GM23338 (cell line): ENCODE measurements around the gene EIF4A2. TPM values are rescaled to one million over a fixed set of nuclear protein-coding genes. Genes with fewer than 3 reads are reported as not detected.

ENCODE experiments used
- ATAC-seq: fragments of 200-7000 bp; cut with Tn5 transposase; 3 replicates; pipeline ENCODE4 v1.9.1; 2020
- DNase-seq: peaks from one replicate; pipeline ENCODE4 v3.0.0-alpha.2; 2015; ENCODE audit warnings: low spot score
- H2AFZ ChIP-seq: fragments of 200-600 bp; sonication (generic); 2 replicates; pipeline ENCODE4 v1.8.0; 2016; ENCODE audit warnings: antibody characterized with exemption, mild to moderate bottlenecking, moderate library complexity
- H3F3A ChIP-seq: fragments of 200-600 bp; sonication (generic); replicated peaks from 2 replicates; pipeline ENCODE4 v1.8.0; 2017; ENCODE audit warnings: antibody characterized with exemption, mixed run types, low read depth
- H3K27ac ChIP-seq: fragments of 200-600 bp; sonication (generic); 2 replicates; pipeline ENCODE4 v1.6.1; 2016; ENCODE audit warnings: low read depth
- H3K27me3 ChIP-seq: fragments of 200-600 bp; sonication (generic); 2 replicates; pipeline ENCODE4 v1.8.0; 2016; ENCODE audit warnings: mild to moderate bottlenecking, mixed run types, moderate library complexity; ENCODE audit not compliant: insufficient read depth
- H3K36me3 ChIP-seq: fragments of 200-600 bp; sonication (generic); 2 replicates; pipeline ENCODE4 v1.8.0; 2016; ENCODE audit warnings: mild to moderate bottlenecking; ENCODE audit not compliant: insufficient read depth
- H3K4me1 ChIP-seq: fragments of 200-600 bp; sonication (generic); 2 replicates; pipeline ENCODE4 v1.8.0; 2016; ENCODE audit warnings: mild to moderate bottlenecking, moderate library complexity; ENCODE audit not compliant: insufficient read depth
- H3K4me2 ChIP-seq: fragments of 200-600 bp; sonication (generic); 2 replicates; pipeline ENCODE4 v1.7.1; 2017; ENCODE audit warnings: mixed run types
- H3K4me3 ChIP-seq: fragments of 200-600 bp; sonication (generic); 2 replicates; pipeline ENCODE4 v1.6.1; 2016; ENCODE audit warnings: mixed run types
- H3K79me2 ChIP-seq: fragments of 200-600 bp; sonication (generic); replicated peaks from 2 replicates; pipeline ENCODE4 v1.8.0; 2017; ENCODE audit warnings: mild to moderate bottlenecking; ENCODE audit not compliant: insufficient read depth
- H3K9me2 ChIP-seq: fragments of 200-600 bp; sonication (generic); 2 replicates; pipeline ENCODE4 v1.8.0; 2017; ENCODE audit not compliant: insufficient read depth
- H4K20me1 ChIP-seq: fragments of 200-600 bp; sonication (generic); replicated peaks from 2 replicates; pipeline ENCODE4 v1.8.0; 2017; ENCODE audit warnings: mild to moderate bottlenecking; ENCODE audit not compliant: insufficient read depth
- H3K27ac Mint-ChIP-seq: 2 replicates; pipeline ENCODE4 v1.8.0; 2020; ENCODE audit warnings: inconsistent platforms, mild to moderate bottlenecking, moderate library complexity, mixed read lengths
- H3K27me3 Mint-ChIP-seq: 3 replicates; pipeline ENCODE4 v1.8.0; 2022; ENCODE audit warnings: low read depth, mild to moderate bottlenecking, moderate library complexity, mixed read lengths, inconsistent platforms; ENCODE audit not compliant: insufficient read depth, poor library complexity
- H3K36me3 Mint-ChIP-seq: 3 replicates; pipeline ENCODE4 v1.8.0; 2021; ENCODE audit warnings: low read depth, mild to moderate bottlenecking, inconsistent platforms, moderate library complexity, mixed read lengths
- H3K4me1 Mint-ChIP-seq: 3 replicates; pipeline ENCODE4 v1.8.0; 2020; ENCODE audit warnings: mild to moderate bottlenecking, inconsistent platforms, mixed read lengths
- H3K4me3 Mint-ChIP-seq: 3 replicates; pipeline ENCODE4 v1.8.0; 2021; ENCODE audit warnings: moderate library complexity, mild to moderate bottlenecking, inconsistent platforms, mixed read lengths
- H3K9me3 Mint-ChIP-seq: 3 replicates; pipeline ENCODE4 v1.8.0; 2020; ENCODE audit warnings: moderate library complexity, mild to moderate bottlenecking, inconsistent platforms, mixed read lengths
- CREB1 ChIP-seq: fragments of 250-450 bp; sonication (Bioruptor Pico); IDR thresholded peaks from 2 replicates; pipeline ENCODE4 v1.5.0; 2020; ENCODE audit warnings: low read depth, mild to moderate bottlenecking, moderate library complexity
- EZH2phosphoT487 ChIP-seq: fragments of 200-600 bp; sonication (generic); IDR thresholded peaks from one replicate; pipeline ENCODE4 v1.8.1; 2018; ENCODE audit warnings: antibody characterized with exemption; ENCODE audit not compliant: unreplicated experiment
- NANOG ChIP-seq: IDR thresholded peaks from 2 replicates; pipeline ENCODE4 v1.6.1; 2016; ENCODE audit warnings: antibody characterized with exemption, borderline replicate concordance
- POLR2AphosphoS5 ChIP-seq: IDR thresholded peaks from 2 replicates; pipeline ENCODE4 v1.6.1; 2016; ENCODE audit warnings: antibody characterized with exemption, low read depth
- STAT1 ChIP-seq: IDR thresholded peaks from one replicate; pipeline ENCODE4 v1.6.1; 2016; ENCODE audit warnings: antibody characterized with exemption; ENCODE audit not compliant: unreplicated experiment
- ZNF114 ChIP-seq: fragments of 250-450 bp; sonication (Bioruptor Pico); IDR thresholded peaks from 2 replicates; pipeline ENCODE4 v1.5.0; 2020; ENCODE audit warnings: mild to moderate bottlenecking, moderate library complexity
- ZNF331 ChIP-seq: fragments of 250-450 bp; sonication (Bioruptor Pico); IDR thresholded peaks from 2 replicates; pipeline ENCODE4 v1.5.0; 2020; ENCODE audit warnings: low read depth, mild to moderate bottlenecking, moderate library complexity
- polyA plus RNA-seq: library from polyadenylated mRNA; unstranded; fragments of >200 nt; fragmentation: Nextera tagmentation; extraction: Ambion mirVana; gene quantifications from 2 replicates; pipeline ENCODE4 v1.2.1, GENCODE V29; 2016
- total RNA-seq: library from RNA; depleted of rRNA; stranded (reverse); fragments of >200 nt; shearing (Covaris generic); gene quantifications from 2 replicates; pipeline ENCODE4 v1.2.3, GENCODE V29; 2014
- TF ChIP-seq, protein P1 (sequence below), 2 experiments: fragments of 200-600 bp in 1 of 2; sonication (generic) in 1 of 2; conservative IDR thresholded peaks; 2 replicates each; pipeline versions ENCODE4 v1.5.1 to v1.6.1; 2016 to 2017; ENCODE audit warnings: antibody characterized with exemption in 2 of 2, low read depth in 2 of 2, mild to moderate bottlenecking in 2 of 2, moderate library complexity in 1 of 2
- TF ChIP-seq, protein P2 (sequence below): IDR thresholded peaks from 2 replicates; pipeline ENCODE4 v1.6.1; 2016; ENCODE audit warnings: antibody characterized with exemption
- TF ChIP-seq, protein P3 (sequence below): IDR thresholded peaks from one replicate; pipeline ENCODE4 v1.6.1; 2018; ENCODE audit warnings: antibody characterized with exemption; ENCODE audit not compliant: unreplicated experiment

Gene EIF4A2
- total and polyA plus RNA-seq, 2 experiments from 2014 or later: 386 to 666 TPM

DNA sequence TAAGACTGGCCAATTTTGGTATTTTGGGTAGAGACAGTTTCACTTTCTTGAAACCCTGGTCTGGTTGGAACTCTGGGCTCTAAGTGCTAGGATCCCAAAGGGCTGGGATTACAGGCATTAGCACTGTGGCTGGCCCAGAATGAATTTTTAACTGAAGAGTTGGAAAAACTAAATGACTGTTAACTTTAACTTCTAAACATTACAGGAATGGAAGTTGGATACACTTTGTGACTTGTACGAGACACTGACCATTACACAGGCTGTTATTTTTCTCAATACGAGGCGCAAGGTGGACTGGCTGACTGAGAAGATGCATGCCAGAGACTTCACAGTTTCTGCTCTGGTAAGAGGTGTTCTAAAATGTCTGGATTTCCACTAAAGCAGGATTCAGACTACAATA, 3.5 kb downstream of the EIF4A2 start (continued):
- TF ChIP-seq, protein P1, sequence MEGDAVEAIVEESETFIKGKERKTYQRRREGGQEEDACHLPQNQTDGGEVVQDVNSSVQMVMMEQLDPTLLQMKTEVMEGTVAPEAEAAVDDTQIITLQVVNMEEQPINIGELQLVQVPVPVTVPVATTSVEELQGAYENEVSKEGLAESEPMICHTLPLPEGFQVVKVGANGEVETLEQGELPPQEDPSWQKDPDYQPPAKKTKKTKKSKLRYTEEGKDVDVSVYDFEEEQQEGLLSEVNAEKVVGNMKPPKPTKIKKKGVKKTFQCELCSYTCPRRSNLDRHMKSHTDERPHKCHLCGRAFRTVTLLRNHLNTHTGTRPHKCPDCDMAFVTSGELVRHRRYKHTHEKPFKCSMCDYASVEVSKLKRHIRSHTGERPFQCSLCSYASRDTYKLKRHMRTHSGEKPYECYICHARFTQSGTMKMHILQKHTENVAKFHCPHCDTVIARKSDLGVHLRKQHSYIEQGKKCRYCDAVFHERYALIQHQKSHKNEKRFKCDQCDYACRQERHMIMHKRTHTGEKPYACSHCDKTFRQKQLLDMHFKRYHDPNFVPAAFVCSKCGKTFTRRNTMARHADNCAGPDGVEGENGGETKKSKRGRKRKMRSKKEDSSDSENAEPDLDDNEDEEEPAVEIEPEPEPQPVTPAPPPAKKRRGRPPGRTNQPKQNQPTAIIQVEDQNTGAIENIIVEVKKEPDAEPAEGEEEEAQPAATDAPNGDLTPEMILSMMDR (conservative IDR thresholded peaks at IDR 0.05; ENCODE audit: low read depth in 2 of 2): no peak
- no peak for TF ChIP-seq ZNF331 (CRISPR knock-in tag)

DNA sequence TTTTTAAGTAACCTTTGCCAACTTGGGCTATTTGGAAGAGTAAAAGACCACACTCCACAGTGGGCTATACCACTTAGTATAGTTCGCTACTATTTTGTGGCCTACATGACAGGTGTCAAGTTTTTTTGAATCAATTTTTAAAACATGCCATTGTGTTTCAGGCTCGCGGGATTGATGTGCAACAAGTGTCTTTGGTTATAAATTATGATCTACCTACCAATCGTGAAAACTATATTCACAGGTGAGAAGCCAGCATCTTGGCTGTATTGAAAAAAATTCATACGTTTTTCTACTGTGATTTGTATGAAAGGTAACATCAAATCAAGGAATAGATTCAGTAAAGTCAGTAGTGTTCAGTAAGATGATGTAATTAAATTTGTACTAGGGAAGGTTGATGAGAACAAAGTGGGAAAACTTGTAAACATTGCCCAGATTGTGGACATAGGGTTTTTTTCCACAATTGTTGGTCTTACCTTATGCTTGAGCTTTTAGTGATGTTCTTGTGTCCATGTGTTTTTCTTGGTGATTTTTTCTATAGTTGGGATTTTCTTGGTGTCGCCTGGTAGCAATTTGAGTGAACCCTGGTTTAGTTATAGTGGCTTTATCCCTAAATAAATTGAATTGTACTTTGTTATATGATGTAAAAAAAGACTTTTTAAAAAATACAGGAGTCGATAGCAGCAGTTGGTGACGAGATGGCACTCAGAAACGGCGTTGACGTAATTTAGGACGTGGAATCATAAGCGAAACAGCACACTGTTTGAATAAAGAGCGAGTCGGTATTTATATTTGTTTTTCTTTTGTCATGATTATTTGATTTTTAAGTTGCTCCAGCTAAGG, 4.5 kb downstream of the EIF4A2 start:
- peak overlapping the region; percentile 99; the same call in 1 of the 2 replicates for H3K4me2 ChIP-seq
- H3F3A ChIP-seq: peaks cover 89% of the 10 kb centered on the region
- ATAC-seq (no peak), DNase-seq (no peak)
- H3K27ac ChIP-seq: peak overlapping the region; percentile 100
- H3K27me3 Mint-ChIP-seq: peaks cover 42% of the 10 kb centered on the region
- H3K27me3 ChIP-seq: no peaks in the 10 kb centered on the region
- peak overlapping the region; percentile 64 for H3K27ac Mint-ChIP-seq
- peak; percentile 26; the same call in 1 of the 2 replicates for TF ChIP-seq POLR2AphosphoS5
- TF ChIP-seq STAT1: no peak
- no peak overlapping the region for H2AFZ ChIP-seq
- peaks cover 98% of the 10 kb centered on the region for H3K36me3 Mint-ChIP-seq
- H3K4me3 ChIP-seq: peak overlapping the region; percentile 99
- H3K9me2 ChIP-seq: no peaks in the 10 kb centered on the region
- peaks cover 48% of the 10 kb centered on the region for H4K20me1 ChIP-seq
- H3K9me3 Mint-ChIP-seq: peaks cover 12% of the 10 kb centered on the region
- H3K79me2 ChIP-seq: peaks cover 49% of the 10 kb centered on the region
- H3K4me1 ChIP-seq: peaks cover 8% of the 10 kb centered on the region
- H3K4me3 Mint-ChIP-seq: peak overlapping the region; percentile 99
- H3K36me3 ChIP-seq: peaks cover 72% of the 10 kb centered on the region
- H3K4me1 Mint-ChIP-seq: peaks cover 19% of the 10 kb centered on the region

DNA sequence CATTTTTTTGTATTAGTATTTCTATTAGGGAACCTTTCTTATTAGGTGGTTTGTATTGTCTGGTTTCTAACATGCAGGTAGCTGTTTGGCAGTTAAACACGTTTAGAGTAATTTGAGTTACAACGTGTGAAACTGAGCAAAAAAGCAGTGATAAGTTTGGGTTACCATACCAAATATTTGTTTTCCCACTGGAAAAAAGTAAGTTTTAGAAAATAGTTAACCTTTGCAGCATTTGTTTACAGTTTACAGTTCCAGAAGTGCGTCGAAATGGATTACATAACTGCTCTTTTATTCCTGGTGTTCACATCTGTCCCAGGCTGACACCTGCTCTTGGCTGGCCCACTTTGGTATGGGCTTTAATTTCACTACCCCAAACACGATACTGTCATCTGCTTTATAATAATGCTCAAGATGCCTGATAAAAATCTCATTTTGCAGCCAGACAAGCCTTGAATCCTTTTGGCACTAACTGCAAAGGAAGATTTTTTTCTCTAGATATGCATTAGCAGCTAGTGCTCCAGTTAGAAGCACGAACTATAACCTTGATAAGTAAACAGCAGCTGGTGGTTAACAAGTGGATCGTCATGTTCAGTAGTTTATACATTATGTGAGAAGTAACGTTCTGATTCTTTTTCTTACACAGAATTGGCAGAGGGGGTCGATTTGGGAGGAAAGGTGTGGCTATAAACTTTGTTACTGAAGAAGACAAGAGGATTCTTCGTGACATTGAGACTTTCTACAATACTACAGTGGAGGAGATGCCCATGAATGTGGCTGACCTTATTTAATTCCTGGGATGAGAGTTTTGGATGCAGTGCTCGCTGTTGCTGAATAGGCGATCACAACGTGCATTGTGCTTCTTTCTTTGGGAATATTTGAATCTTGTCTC, 5.3 kb downstream of the EIF4A2 start:
- Mint-ChIP-seq H3K4me1 (peaks cover 19% of the 10 kb centered on the region), H3K9me3 (peaks cover 7% of the 10 kb centered on the region), H3K27me3 (peaks cover 35% of the 10 kb centered on the region), H3K4me3 (peak overlapping the region; percentile 41), H3K36me3 (peaks cover 100% of the 10 kb centered on the region), H3K27ac (peak overlapping the region; percentile 70)
- DNase-seq (no peak), ATAC-seq (no peak)
- Histone ChIP-seq H3K4me1 (peaks cover 8% of the 10 kb centered on the region), H3K27ac (peak overlapping the region; percentile 100), H3K9me2 (no peaks in the 10 kb centered on the region), H3K4me3 (no peak overlapping the region), H4K20me1 (peaks cover 48% of the 10 kb centered on the region), H3K27me3 (no peaks in the 10 kb centered on the region), H3F3A (peaks cover 92% of the 10 kb centered on the region), H2AFZ (no peak overlapping the region), H3K79me2 (peaks cover 44% of the 10 kb centered on the region), H3K36me3 (peaks cover 78% of the 10 kb centered on the region), H3K4me2 (no peak overlapping the region)
- TF ChIP-seq NANOG (no peak), EZH2phosphoT487 (no peak), ZNF331 (CRISPR knock-in tag) (no peak), CREB1 (CRISPR knock-in tag) (no peak), ZNF114 (no peak)
- TF ChIP-seq, protein P1 (conservative IDR thresholded peaks at IDR 0.05; ENCODE audit: low read depth in 2 of 2): no peak
- TF ChIP-seq, protein P2, sequence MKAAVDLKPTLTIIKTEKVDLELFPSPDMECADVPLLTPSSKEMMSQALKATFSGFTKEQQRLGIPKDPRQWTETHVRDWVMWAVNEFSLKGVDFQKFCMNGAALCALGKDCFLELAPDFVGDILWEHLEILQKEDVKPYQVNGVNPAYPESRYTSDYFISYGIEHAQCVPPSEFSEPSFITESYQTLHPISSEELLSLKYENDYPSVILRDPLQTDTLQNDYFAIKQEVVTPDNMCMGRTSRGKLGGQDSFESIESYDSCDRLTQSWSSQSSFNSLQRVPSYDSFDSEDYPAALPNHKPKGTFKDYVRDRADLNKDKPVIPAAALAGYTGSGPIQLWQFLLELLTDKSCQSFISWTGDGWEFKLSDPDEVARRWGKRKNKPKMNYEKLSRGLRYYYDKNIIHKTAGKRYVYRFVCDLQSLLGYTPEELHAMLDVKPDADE: no peak
- TF ChIP-seq, protein P3, sequence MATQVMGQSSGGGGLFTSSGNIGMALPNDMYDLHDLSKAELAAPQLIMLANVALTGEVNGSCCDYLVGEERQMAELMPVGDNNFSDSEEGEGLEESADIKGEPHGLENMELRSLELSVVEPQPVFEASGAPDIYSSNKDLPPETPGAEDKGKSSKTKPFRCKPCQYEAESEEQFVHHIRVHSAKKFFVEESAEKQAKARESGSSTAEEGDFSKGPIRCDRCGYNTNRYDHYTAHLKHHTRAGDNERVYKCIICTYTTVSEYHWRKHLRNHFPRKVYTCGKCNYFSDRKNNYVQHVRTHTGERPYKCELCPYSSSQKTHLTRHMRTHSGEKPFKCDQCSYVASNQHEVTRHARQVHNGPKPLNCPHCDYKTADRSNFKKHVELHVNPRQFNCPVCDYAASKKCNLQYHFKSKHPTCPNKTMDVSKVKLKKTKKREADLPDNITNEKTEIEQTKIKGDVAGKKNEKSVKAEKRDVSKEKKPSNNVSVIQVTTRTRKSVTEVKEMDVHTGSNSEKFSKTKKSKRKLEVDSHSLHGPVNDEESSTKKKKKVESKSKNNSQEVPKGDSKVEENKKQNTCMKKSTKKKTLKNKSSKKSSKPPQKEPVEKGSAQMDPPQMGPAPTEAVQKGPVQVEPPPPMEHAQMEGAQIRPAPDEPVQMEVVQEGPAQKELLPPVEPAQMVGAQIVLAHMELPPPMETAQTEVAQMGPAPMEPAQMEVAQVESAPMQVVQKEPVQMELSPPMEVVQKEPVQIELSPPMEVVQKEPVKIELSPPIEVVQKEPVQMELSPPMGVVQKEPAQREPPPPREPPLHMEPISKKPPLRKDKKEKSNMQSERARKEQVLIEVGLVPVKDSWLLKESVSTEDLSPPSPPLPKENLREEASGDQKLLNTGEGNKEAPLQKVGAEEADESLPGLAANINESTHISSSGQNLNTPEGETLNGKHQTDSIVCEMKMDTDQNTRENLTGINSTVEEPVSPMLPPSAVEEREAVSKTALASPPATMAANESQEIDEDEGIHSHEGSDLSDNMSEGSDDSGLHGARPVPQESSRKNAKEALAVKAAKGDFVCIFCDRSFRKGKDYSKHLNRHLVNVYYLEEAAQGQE: no peak
